Endothelial cell (in vitro differentiated cells): ENCODE results near the gene PRKCA. TPM values are rescaled to one million over a fixed set of nuclear protein-coding genes. Genes with fewer than 3 reads are reported as not detected.

Source experiments
- DNase-seq: peaks from one replicate; pipeline ENCODE4 v3.0.0; 2021; ENCODE audit warnings: low spot score
- H3K27ac Mint-ChIP-seq: one replicate; pipeline ENCODE4 v1.8.0; 2021; ENCODE audit warnings: mixed read lengths, inconsistent platforms; ENCODE audit not compliant: unreplicated experiment
- H3K27me3 Mint-ChIP-seq: one replicate; pipeline ENCODE4 v1.8.0; 2021; ENCODE audit warnings: mild to moderate bottlenecking, moderate library complexity, mixed read lengths, inconsistent platforms; ENCODE audit not compliant: unreplicated experiment
- H3K36me3 Mint-ChIP-seq: one replicate; pipeline ENCODE4 v1.8.0; 2021; ENCODE audit warnings: mild to moderate bottlenecking, low read depth, mixed read lengths, inconsistent platforms; ENCODE audit not compliant: unreplicated experiment
- H3K4me1 Mint-ChIP-seq: one replicate; pipeline ENCODE4 v1.8.0; 2021; ENCODE audit warnings: mild to moderate bottlenecking, mixed read lengths, inconsistent platforms; ENCODE audit not compliant: unreplicated experiment
- H3K4me3 Mint-ChIP-seq: one replicate; pipeline ENCODE4 v1.8.0; 2021; ENCODE audit warnings: mild to moderate bottlenecking, mixed read lengths, inconsistent platforms; ENCODE audit not compliant: unreplicated experiment
- H3K9me3 Mint-ChIP-seq: one replicate; pipeline ENCODE4 v1.8.0; 2021; ENCODE audit warnings: mixed read lengths, inconsistent platforms; ENCODE audit not compliant: unreplicated experiment
- total RNA-seq: library from RNA; stranded (reverse); fragmentation: NEBNext Ultra II Directional; extraction: Animal tissue kit (Norgen Biotek cat#: 25700); gene quantifications from one replicate; pipeline ENCODE4 v1.2.1, GENCODE V29; 2021; ENCODE audit not compliant: unreplicated experiment
- TF ChIP-seq, protein P1 (sequence below): fragments of 200-600 bp; sonication (generic); IDR thresholded peaks from one replicate; pipeline ENCODE4 v1.5.0; 2021; ENCODE audit warnings: antibody characterized with exemption; ENCODE audit not compliant: unreplicated experiment

Gene PRKCA
- total RNA-seq, 1 donor from 2014 or later = 2.1 TPM

DNA sequence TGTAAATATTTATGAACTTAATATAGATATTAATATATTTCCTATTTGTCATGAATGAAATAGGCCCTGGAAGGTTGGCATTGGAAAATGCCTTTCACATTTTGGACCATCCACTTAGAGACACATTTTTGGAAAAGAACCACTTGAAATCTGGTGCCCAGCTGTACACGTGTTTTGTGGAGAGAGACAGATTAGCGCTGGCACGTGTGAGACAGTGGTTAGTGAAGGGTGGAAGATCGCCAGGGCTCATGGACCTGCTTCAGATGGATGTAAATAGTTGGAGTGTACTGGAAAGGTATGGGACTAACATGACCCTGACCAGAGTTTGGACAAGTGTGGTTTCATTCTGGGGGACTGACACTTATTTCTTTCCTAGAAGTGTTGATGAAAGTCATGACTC is 222.9 kb downstream of the PRKCA start:
- Mint-ChIP-seq H3K9me3 (no peaks in the 10 kb centered on the region), H3K4me3 (no peak overlapping the region), H3K36me3 (no peaks in the 10 kb centered on the region), H3K4me1 (no peaks in the 10 kb centered on the region), H3K27ac (no peak overlapping the region), H3K27me3 (peaks cover 1% of the 10 kb centered on the region)
- TF ChIP-seq, protein P1, sequence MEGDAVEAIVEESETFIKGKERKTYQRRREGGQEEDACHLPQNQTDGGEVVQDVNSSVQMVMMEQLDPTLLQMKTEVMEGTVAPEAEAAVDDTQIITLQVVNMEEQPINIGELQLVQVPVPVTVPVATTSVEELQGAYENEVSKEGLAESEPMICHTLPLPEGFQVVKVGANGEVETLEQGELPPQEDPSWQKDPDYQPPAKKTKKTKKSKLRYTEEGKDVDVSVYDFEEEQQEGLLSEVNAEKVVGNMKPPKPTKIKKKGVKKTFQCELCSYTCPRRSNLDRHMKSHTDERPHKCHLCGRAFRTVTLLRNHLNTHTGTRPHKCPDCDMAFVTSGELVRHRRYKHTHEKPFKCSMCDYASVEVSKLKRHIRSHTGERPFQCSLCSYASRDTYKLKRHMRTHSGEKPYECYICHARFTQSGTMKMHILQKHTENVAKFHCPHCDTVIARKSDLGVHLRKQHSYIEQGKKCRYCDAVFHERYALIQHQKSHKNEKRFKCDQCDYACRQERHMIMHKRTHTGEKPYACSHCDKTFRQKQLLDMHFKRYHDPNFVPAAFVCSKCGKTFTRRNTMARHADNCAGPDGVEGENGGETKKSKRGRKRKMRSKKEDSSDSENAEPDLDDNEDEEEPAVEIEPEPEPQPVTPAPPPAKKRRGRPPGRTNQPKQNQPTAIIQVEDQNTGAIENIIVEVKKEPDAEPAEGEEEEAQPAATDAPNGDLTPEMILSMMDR = no peak
- no peak for DNase-seq

DNA sequence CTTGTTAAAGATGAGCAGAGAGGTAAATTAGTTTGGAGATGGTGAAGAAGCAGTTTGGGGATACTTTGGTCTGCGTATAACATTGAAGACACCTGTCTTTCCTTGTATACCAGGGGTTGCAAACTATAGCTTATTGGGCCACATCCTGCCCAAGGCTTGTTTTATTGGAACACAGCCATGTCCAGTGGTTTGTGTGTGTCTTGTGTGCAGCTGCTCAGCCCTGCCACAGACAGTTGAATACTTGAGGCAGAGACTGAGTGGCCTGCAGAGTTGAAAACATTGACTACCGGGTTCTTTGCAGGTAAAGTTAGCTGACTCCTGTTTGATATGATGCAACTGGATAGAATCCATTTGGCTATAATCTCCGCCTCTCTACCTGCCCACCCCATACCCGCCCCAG is 224.4 kb downstream of the PRKCA start:
- Mint-ChIP-seq H3K4me1 (no peaks in the 10 kb centered on the region), H3K9me3 (no peaks in the 10 kb centered on the region), H3K36me3 (no peaks in the 10 kb centered on the region), H3K27ac (no peak overlapping the region), H3K27me3 (peaks cover 1% of the 10 kb centered on the region), H3K4me3 (no peak overlapping the region)
- TF ChIP-seq, protein P1 = no peak
- no peak for DNase-seq

DNA sequence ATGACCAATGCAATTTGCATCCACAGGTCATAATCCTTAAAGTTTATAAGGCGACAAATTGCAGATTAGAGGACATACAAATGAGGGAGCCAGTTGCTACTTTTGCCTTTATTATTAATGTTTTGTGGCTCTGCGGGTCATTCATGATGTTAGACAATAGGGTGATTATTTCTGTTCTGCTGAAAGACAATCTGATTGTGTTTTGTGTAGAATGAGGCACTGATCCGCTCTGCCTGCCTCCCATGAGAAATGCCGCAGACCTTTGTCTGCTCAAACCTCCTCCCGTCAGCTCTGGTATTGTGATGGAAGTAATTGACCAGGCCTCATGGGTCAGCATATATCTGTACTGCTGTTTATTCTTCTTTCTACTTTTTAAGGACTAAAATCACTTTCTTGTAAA is 224.9 kb downstream of the PRKCA start:
- H3K9me3 Mint-ChIP-seq = no peaks in the 10 kb centered on the region
- H3K4me1 Mint-ChIP-seq = no peaks in the 10 kb centered on the region
- no peak for DNase-seq
- no peak overlapping the region for H3K4me3 Mint-ChIP-seq
- peaks cover 1% of the 10 kb centered on the region for H3K27me3 Mint-ChIP-seq
- H3K27ac Mint-ChIP-seq = no peak overlapping the region
- H3K36me3 Mint-ChIP-seq = no peaks in the 10 kb centered on the region
- TF ChIP-seq, protein P1 = no peak

DNA sequence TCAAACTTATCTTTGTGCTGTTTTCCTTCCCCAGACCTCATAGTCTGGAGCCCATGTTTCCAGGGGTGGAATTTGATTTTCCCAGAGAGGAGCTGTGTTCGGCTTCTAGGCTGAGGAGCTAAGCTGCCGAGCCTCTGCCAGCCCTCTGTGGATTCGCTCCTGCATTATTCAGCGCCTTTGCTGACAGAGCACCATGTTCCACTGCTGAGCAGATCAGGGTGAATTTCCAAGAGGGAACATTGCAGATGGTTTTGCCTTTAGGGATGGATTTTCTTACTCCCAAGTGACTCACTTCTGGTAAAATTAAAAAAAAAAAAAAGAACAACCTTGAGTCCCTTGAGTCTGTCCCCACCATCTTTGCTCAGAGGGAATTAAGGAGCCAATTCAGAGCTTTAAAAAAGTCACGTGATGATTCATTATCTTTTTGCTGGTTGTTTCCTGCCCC is 229.5 kb downstream of the PRKCA start:
- TF ChIP-seq, protein P1 = no peak
- H3K27me3 Mint-ChIP-seq = peaks cover 1% of the 10 kb centered on the region
- H3K9me3 Mint-ChIP-seq = no peaks in the 10 kb centered on the region

DNA sequence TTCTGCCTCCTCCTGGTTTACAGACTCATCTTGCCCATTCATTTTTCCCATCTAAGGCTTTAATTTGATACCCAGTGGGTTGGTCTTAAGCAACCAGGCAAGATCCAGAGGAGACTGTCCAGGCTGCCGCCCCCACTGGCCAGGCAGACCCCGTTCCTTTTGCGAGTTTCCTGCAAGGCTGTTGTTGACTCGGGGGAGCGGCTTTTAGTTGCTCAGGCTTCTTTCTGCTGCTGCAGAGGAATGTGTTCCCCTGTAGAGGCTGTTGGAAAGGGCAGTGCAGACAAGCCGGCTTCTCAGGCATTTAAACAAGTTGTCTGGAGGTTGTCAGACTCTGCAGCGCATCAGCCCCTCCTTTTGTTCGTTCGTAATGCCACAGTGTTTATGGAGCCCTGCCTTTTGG is 231.2 kb downstream of the PRKCA start:
- no peaks in the 10 kb centered on the region for H3K4me1 Mint-ChIP-seq
- H3K9me3 Mint-ChIP-seq = no peaks in the 10 kb centered on the region
- TF ChIP-seq, protein P1 = no peak
- DNase-seq = peak; percentile 7
- H3K27me3 Mint-ChIP-seq = peaks cover 1% of the 10 kb centered on the region
- no peak overlapping the region for H3K27ac Mint-ChIP-seq
- no peaks in the 10 kb centered on the region for H3K36me3 Mint-ChIP-seq
- no peak overlapping the region for H3K4me3 Mint-ChIP-seq

More for the DNA sequence above, 229.5 kb downstream of the PRKCA start:
- H3K4me3 Mint-ChIP-seq = no peak overlapping the region
- DNase-seq = no peak
- no peaks in the 10 kb centered on the region for H3K4me1 Mint-ChIP-seq
- H3K36me3 Mint-ChIP-seq = no peaks in the 10 kb centered on the region
- H3K27ac Mint-ChIP-seq = no peak overlapping the region
